K562 (cell line): ENCODE results near the gene CUL9. TPM values are rescaled to one million over a fixed set of nuclear protein-coding genes. Genes with fewer than 3 reads are reported as not detected.

Source experiments
- ATAC-seq: fragments of 200-7000 bp; cut with Tn5 transposase; 3 replicates; pipeline ENCODE4 v1.9.1; 2020; ENCODE audit warnings: moderate library complexity
- BruUV-seq: library from RNA; stranded (reverse); fragments of 400-500 nt; replicated peaks from 2 replicates; lab custom pipeline; 2021; lab: Mats Ljungman, UMichigan
- CTCF ChIA-PET: fragments of 300-600 bp; formaldehyde crosslinking; extraction: SDS; loops from one replicate; lab custom pipeline; 2021; ENCODE audit warnings: low intra/inter-chr PET ratio; lab: Yijun Ruan, JAX
- POLR2A ChIA-PET: fragments of 300-600, 350-650 bp; sonication (Branson Sonifier 250); formaldehyde crosslinking; extraction: SDS; loops from one replicate; lab custom pipeline; 2021; ENCODE audit warnings: antibody characterized with exemption, inconsistent platforms; lab: Yijun Ruan, JAX
- DNase-seq, 4 experiments: peaks; one replicate each; pipeline versions ENCODE4 v3.0.0 to v3.0.0-alpha.2; 2011 to 2018; ENCODE audit warnings: low spot score in 3 of 4, mixed read lengths in 3 of 4; ENCODE audit errors: extremely low read depth in 1 of 4
- FAIRE-seq: peaks from 2 replicates; lab custom pipeline; 2011; peaks lifted over from hg19 to GRCh38; lab: Jason Lieb, UNC
- H2AFZ ChIP-seq: 2 replicates; pipeline ENCODE4 v1.6.0; 2011; ENCODE audit warnings: low read depth, low read length, control low read depth, inconsistent platforms
- H3K27ac ChIP-seq: fragments of 200-600 bp; 3 replicates; pipeline ENCODE4 v1.8.0; 2011; ENCODE audit warnings: low read depth, mild to moderate bottlenecking, control low read depth, inconsistent platforms, low read length, moderate library complexity, mixed read lengths; ENCODE audit errors: extremely low read depth
- H3K27me3 ChIP-seq, 2 experiments: fragments of 300-600 bp in 1 of 2; 2 replicates in 1 of 2; 3 replicates in 1 of 2; pipeline versions ENCODE4 v1.6.0 to v1.8.0; 2011; ENCODE audit warnings: inconsistent platforms in 2 of 2, low read length in 2 of 2, mild to moderate bottlenecking in 1 of 2, mixed read lengths in 1 of 2, moderate library complexity in 1 of 2; ENCODE audit not compliant: control insufficient read depth in 2 of 2, insufficient read depth in 2 of 2
- H3K36me3 ChIP-seq: fragments of 300-600 bp; 3 replicates; pipeline ENCODE4 v1.8.0; 2011; ENCODE audit warnings: mild to moderate bottlenecking, low read length, inconsistent platforms; ENCODE audit not compliant: control insufficient read depth, insufficient read depth
- H3K4me1 ChIP-seq, 2 experiments: fragments of 200-600 bp in 1 of 2; replicated peaks in 1 of 2; 2 replicates in 1 of 2; 3 replicates in 1 of 2; pipeline versions ENCODE4 v1.5.1 to v1.8.0; 2011; ENCODE audit warnings: inconsistent platforms in 2 of 2, low read length in 2 of 2, mild to moderate bottlenecking in 1 of 2, mixed read lengths in 1 of 2, moderate library complexity in 1 of 2; ENCODE audit not compliant: control insufficient read depth in 2 of 2, insufficient read depth in 2 of 2
- H3K4me2 ChIP-seq: 2 replicates; pipeline ENCODE4 v1.6.1; 2011; ENCODE audit warnings: low read length, control low read depth, inconsistent platforms, mixed read lengths; ENCODE audit not compliant: insufficient read depth
- H3K4me3 ChIP-seq: fragments of 200-600 bp; sonication (generic), shearing (Covaris generic); 2 replicates; pipeline ENCODE4 v1.5.1; 2016; ENCODE audit warnings: control low read depth, inconsistent platforms
- H3K79me2 ChIP-seq: fragments of 200-600 bp; 3 replicates; pipeline ENCODE4 v1.8.0; 2011; ENCODE audit warnings: low read length, inconsistent platforms; ENCODE audit not compliant: control insufficient read depth, insufficient read depth
- H3K9ac ChIP-seq, 2 experiments: 2 replicates each; pipeline versions ENCODE4 v1.6.0 to v1.6.1; 2011; ENCODE audit warnings: low read depth in 2 of 2, low read length in 2 of 2, control low read depth in 1 of 2, inconsistent platforms in 1 of 2, mild to moderate bottlenecking in 1 of 2, mixed read lengths in 1 of 2; ENCODE audit not compliant: insufficient read depth in 1 of 2
- H3K9me1 ChIP-seq: one replicate; pipeline ENCODE4 v1.6.0; 2011; ENCODE audit warnings: inconsistent platforms, mild to moderate bottlenecking, low read length, moderate library complexity; ENCODE audit not compliant: control insufficient read depth, insufficient read depth
- H3K9me3 ChIP-seq: replicated peaks from 2 replicates; pipeline ENCODE4 v1.5.1; 2011; ENCODE audit warnings: low read depth, low read length, inconsistent platforms; ENCODE audit not compliant: control insufficient read depth, insufficient read depth
- H4K20me1 ChIP-seq: replicated peaks from 2 replicates; pipeline ENCODE4 v1.6.1; 2011; ENCODE audit warnings: low read length, inconsistent platforms, mixed read lengths; ENCODE audit not compliant: control insufficient read depth, insufficient read depth
- POLR2G ChIP-seq: fragments of 200-400 bp; formaldehyde crosslinking; IDR thresholded peaks from 2 replicates; pipeline ENCODE4 v1.6.1; 2017; ENCODE audit warnings: low read depth, mild to moderate bottlenecking, antibody characterized with exemption, low read length, moderate library complexity
- RBFOX2 ChIP-seq: fragments of 200-400 bp; formaldehyde crosslinking; IDR thresholded peaks from 2 replicates; pipeline ENCODE4 v1.6.1; 2017; ENCODE audit warnings: low read depth, mild to moderate bottlenecking, low read length, moderate library complexity
- SMARCC2 ChIP-seq: fragments of 450-650 bp; IDR thresholded peaks from 2 replicates; pipeline ENCODE4 v1.6.1; 2017; ENCODE audit warnings: antibody characterized with exemption, moderate library complexity, mild to moderate bottlenecking, low read depth
- SUPT5H ChIP-seq: fragments of 450-650 bp; IDR thresholded peaks from 2 replicates; pipeline ENCODE4 v1.6.1; 2016
- TAF9B ChIP-seq: fragments of 450-650 bp; IDR thresholded peaks from 2 replicates; pipeline ENCODE4 v1.6.1; 2018; ENCODE audit warnings: mild to moderate bottlenecking; ENCODE audit not compliant: partially characterized antibody
- WGBS: fragments of 100-300 bp; shearing (Covaris generic); methylation state at CpG from one replicate; pipeline ENCODE4 v1.1.6; 2016; ENCODE audit warnings: low coverage, mixed read lengths; ENCODE audit not compliant: insufficient coverage; ENCODE audit errors: missing lambda C conversion rate; 5-methylcytosine and 5-hydroxymethylcytosine counted together
- in situ Hi-C: fragments of 300-500 bp; cut with MboI; formaldehyde crosslinking; loops from 4 replicates; pipeline ENCODE4 v1.15.0; 2018; ENCODE audit warnings: inconsistent platforms, mixed read lengths
- intact Hi-C: fragments of 100-400 bp; cut with micrococcal nuclease; formaldehyde crosslinking; loops from 2 replicates; pipeline ENCODE4 v1.14.2; 2022
- polyA plus RNA-seq, 8 experiments: library from polyadenylated mRNA; depleted of rRNA in 4 of 8; stranded (reverse) in 5 of 8; unstranded in 3 of 8; fragments of >200 nt; fragmentation: Nextera tagmentation in 2 of 8; fragmentation: Illumina TruSeq in 1 of 8; extraction: Ambion mirVana in 2 of 8; extraction: Trizol in 1 of 8; gene quantifications; 2 replicates each; pipeline versions ENCODE4 v1.2.1 to v1.2.3, GENCODE V29; 2011 to 2014; ENCODE audit warnings: inconsistent platforms in 1 of 8, missing spikeins in 1 of 8
- total RNA-seq, 7 experiments: library from RNA; depleted of rRNA in 6 of 7; stranded (reverse); fragments of >200 nt in 6 of 7; fragmentation: Illumina TruSeq in 2 of 7; extraction: Trizol in 2 of 7; gene quantifications; 2 replicates each; pipeline versions ENCODE4 v1.2.1 to v1.2.3, GENCODE V29; 2011 to 2021; ENCODE audit warnings: low replicate concordance in 1 of 7

CUL9 gene
- total and polyA plus RNA-seq, 9 of the 15 experiments (the other 6 are each of a cell fraction or from before 2014, with no cell fraction given) = 0.50 to 20.7 (median 6.6) TPM

GRCh38 chr6:43223175-43223574 is 41.2 kb downstream of the CUL9 start:
- no peak overlapping the region for H2AFZ ChIP-seq
- POLR2A ChIA-PET = interaction anchor here (0.6 to 11.2 kb wide), 6 partner anchors 7 to 192 kb away, joined by 3 to 118 read pairs (median 3); no protein-coding TSS in a partner anchor
- ATAC-seq (peak; percentile 4; the same call in 2 of the 3 replicates), FAIRE-seq (no peak), DNase-seq (no peak)
- intact Hi-C loops (no loop called here), in situ Hi-C loops (no loop called here)
- H3K4me2 ChIP-seq = no peak overlapping the region
- peaks cover 22 to 47% of the 10 kb centered on the region in 2 experiments; a peak in 4 of 5 replicates for H3K4me1 ChIP-seq
- no peaks in the 10 kb centered on the region for H4K20me1 ChIP-seq
- H3K9me3 ChIP-seq = no peaks in the 10 kb centered on the region
- peaks cover 11% of the 10 kb centered on the region for H3K79me2 ChIP-seq
- H3K27ac ChIP-seq = no peak overlapping the region
- no peaks in the 10 kb centered on the region for H3K9me1 ChIP-seq
- H3K27me3 ChIP-seq = no peaks in the 10 kb centered on the region
- CTCF ChIA-PET = no interaction called here
- BruUV-seq = no TSS peak
- H3K9ac ChIP-seq = no peak overlapping the region
- no peak overlapping the region for H3K4me3 ChIP-seq
- peaks cover 38% of the 10 kb centered on the region; the same call in 2 of the 3 replicates for H3K36me3 ChIP-seq
- TF ChIP-seq SUPT5H (0 out of 2 replicates have a peak, but pooled peaks have one; percentile 16), SMARCC2 (no peak), POLR2G (peak; percentile 61; the same call in 1 of the 2 replicates), RBFOX2 (peak; percentile 61), TAF9B (no peak)
- TF ChIP-seq, all 486 proteins: peak for 3
- 79% methylated on average over 9 of the region's 14 CpGs for WGBS
